CD4-positive, alpha-beta T cell treated with Interleukin-21 for 1 hour (primary cell): Measurements from ENCODE around the gene VAV2.

Experiments
- DNase-seq: peaks from one replicate; pipeline ENCODE4 v3.0.0-alpha.2; 2020

The VAV2 gene

DNA sequence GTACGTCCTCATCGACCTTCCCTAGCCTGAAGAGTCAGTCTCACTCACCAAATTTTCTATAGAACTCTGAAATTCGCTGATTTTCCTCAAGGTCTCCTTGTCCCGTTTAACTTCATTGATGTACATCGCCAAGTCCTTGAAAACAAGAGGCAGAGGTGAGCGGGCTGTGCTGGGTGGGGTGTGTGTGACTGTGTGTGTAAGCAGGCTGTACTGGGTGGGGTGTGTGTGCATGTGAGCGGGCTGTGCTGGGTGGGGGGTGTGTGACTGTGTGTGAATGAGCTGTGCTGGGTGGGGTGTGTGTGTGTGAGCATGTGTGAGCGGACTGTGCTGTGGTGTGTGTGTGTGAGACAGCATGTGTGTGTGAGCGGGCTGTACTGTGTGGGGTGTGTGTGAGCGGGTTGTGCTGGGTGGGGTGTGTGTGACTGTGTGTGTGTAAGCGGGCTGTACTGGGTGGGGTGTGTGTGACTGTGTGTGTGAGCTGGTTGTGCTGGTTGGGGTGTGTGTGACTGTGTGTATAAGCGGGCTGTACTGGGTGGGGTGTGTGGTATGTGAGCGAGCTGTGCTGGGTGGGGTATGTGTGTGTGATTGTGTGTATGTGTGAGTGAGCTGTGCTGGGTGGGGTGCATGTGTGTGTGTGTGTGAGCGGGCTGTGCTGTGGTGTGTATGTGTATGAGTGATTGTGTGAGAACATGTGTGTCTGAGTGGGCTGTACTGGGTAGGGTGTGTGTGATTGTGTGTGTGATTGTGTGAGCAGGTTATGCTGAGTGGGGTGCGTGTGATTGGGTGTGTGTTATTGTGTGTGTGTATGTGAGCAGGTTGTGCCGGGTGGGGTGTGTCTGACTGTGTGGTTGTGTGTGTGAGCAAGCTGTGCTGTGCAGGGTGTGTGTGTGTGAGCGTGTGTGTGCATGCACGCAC is 200.1 kb downstream of the VAV2 start:
- DNase-seq = no peak

DNA sequence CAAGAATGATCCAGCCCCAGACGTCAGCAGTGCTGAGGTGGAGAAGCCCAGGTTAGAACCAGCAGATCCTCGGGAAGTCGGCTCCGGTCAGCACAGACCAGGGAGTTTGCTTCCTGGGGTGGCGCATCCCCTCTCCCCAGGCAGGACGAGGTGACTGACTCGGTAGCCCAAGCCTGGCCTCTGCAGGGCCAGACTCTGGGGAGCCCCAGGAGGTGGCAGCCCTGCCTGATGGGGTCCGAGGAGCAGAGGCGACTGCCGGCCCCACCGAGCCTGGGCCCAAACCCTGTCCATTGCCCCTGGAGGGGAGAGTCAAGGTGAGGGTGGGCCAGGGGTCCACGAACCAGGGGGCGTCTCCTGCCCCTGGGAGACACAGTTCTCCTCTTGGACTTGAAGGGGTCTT is 201.1 kb downstream of the VAV2 start:
- no peak for DNase-seq

DNA sequence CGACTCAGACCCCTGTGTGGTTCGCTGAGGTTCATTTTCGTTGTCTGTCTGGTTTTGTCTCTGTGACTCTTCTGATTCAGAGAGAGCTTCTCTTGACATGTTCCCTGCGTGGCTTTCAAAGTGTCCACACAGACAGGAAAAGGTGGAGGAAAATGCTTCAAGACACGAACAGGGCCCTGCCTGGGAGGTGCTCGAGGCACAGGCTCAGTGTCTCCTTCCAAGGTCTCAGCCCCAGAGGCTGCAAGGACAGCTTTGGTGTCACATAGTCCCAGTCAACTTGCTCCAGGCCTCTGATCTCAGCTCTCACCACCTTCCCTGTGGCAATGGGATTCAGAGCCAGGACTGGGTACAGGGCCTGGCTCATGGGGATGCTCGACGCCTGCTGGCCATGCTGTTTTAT is 202.3 kb downstream of the VAV2 start:
- DNase-seq = no peak

DNA sequence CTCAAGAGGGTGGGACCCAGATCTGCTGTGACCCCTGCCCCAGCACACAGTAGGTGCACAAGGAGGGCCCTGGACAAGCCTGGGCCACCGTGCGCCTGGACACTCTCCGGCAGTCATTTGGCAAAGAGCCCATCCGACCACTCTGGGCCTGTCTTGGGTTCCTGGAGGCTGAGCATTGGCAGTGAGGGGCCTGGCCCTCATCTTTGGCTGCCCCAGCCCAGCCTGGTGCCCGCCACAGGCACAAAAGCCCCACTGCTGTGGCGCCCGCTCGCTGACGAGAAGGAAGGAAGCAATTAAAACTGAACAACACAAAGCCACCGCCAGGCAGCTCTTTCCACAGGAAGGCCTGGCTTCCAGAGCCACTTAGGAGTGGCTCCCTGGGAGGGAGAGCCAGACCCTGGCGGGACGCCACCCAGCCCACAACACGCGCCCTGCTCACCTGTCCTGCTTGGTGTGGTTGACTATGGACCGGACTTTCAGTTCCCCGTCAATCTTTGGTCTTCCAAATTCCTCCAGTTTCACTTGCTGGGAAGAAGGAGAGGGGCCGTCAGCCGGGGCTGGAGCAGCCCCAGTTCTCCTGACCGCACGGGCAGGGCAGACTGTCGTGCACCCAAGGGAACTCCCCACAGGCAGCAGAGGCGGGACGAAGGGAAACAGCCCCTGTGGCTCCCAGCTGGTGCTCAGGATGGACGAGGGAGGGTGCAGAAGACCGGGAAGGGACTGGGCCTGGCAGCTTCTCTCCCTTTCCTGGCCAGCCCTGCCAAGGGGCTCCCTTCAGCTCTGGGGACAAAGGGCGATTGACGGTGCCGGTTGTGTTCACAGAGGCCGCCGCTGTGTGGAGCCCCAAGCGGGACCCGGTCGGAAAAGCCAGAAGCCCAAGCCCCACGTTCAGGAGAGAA is 203.1 kb downstream of the VAV2 start:
- no peak for DNase-seq

DNA sequence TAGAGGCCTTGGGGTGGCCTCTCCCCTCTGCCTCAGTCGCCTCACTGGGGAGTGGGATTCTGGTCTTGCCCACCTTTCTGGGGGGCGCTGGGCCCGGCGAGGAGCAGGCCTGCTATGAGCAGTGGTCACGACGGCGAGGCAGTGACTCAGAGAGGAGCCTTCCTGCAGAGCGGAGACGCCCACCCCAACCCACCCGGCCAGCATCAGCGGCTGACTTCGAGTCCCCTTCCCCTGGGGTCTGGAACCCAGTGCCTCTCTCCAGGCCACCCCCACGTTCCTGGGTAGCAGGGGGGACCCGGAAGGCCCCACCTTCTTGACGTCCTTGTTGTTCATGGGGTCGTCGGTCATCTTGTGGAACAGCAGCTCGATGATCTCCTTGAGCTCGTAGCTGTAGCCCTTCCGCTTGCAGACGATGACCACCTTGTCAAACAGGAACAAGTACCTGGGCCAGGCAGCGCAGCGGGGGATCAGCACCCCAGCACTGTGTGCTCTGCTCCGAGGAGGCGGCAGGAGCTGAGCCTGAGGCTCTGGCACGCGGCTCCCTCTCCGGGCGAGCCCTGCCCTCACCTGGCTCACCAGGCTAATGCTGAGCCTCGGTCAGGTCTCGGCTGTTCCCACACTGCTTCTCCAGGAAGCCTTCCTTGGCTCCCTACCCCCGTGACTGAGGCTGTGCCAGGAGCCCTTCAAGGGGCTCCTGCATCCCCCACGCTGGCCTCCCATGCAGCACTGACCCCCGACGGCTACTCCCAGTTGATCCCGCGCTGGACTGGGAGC is 203.9 kb downstream of the VAV2 start:
- DNase-seq = no peak

DNA sequence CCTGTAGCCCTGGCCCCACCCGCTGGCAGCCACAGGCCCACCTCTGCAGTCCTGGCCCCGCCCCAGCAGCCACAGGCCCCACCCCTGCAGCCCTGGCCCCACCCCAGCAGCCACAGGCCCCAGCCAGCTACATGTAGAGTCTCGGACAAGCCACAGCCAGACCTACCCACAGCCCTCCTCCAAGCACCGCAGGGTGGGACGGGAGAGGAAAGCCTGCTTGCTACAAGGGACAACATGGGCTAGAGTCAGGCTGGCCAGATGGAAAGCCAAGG is 204.4 kb downstream of the VAV2 start:
- no peak for DNase-seq

DNA sequence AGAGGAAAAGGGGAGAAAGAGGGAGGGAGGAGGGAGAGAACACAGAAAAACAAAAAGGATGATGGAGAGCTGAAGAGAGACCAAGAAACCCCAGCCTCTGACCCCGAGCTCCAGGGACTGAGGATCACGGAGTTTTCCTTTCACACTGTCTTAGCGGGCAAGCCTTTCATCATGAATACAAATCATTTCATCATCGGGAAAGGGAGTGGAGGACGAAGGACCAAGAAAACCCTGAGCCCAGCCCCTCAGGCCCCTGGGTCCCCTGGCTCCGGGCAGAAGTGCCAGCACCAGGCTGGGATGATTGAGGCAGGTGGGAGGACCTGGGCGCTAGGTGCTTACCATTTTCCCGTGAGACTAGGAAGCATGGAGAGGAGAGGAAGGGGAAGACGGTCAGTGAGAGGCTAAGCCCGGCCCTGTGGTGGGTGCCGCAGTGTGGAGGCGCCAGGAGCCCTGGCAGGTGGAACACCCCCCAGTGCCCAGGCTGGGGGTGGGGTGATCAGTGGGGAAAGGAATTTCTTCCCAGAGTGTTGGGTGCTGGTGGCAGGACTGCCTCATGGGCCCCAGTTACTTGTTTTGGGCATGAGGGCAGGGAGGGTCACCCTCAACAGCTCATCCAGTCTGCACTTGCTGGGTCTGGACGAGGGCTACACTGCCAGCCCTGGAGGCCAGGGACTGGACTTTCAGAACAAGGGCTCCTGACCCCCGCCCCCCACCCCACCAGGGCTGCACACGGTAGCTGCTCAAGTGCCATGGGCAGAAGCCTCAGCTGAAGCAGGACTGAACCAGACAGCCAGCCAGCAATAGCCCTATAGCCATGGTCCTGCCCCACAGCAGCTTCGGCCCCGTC is 205.0 kb downstream of the VAV2 start:
- no peak for DNase-seq

DNA sequence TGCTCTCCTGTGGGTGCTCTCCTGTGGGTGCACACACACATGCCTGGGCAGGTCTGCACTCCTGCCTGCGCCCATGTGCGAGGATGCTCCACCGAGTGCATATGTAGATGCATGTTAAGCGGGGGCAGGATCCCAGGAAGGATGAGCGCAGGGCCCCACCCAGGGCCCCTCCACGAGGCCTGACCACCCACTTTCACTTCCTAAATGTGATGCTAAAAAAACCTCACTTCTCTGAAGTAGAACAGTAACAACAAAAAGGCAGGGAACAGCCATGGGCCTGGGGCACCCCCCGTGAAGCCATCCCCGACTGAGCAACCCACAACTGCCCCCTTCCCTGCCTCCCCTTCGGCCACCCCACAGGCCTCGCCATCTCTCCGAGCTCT is 205.8 kb downstream of the VAV2 start:
- no peak for DNase-seq

DNA sequence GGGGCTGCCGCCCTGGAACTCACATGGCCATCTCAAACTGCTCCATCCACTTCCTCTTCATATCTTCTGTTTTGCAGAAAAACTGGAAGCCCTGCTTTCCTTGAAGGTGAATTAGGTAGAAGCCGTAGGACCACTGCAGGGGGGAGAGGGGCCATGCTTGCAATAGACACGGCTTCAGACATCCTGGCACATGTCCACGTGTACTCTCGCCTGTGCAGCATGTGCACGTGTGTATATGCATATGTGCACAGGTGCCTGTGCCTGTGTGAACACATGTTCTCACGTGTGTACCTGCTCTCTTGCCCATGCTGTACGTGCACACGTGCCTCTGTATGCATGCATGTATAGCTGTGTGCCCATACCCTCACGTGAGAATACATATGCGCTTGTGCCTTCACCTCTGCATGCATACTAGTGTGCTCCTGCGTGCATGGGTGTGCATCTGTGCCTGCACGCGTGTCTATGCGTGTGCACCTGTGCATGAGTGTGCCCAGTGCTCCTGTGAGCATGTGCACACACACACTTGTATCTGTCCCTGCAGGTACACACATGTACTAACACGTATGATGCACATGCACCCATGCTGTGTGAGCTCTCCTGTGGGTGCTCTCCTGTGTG is 206.3 kb downstream of the VAV2 start:
- DNase-seq = no peak

DNA sequence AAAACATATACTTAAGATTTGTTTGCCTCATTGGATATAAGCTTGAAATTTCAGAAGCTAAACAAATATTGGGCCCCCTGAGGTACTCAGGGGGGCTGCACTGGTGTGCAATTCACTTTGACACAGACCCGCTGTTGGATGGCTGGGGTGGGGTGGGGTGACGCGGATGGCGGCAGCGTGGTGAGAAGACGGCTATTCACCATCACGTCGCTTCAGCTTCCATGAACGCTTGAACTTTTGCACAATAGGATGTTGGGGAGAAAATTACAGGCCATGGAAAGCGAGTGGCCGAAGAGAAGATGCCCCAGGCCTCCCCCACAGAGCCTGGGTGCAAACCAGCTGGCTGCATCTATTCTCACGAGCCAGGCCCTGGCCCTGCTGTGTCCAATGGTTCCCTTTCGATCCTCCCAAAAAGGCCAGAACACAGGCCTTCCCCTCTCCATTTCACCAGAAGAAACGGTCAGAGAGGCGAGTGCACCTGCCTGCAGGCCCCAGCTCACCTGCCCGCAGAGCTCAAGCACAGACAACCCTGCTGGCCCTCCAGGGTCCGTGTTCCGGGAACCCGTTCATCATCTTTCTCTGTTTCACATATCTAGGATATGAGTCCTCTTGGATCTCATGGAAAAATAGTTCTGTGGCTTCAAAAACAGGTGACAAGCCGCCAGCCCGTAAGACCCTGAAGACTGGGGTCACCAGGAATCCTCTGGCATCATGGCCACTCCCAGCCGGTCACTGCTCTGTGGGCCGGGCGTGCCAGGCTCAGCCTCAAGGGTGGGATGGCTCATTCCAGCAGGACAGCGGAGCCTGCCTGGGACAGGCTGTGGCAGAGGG is 207.2 kb downstream of the VAV2 start:
- no peak for DNase-seq

DNA sequence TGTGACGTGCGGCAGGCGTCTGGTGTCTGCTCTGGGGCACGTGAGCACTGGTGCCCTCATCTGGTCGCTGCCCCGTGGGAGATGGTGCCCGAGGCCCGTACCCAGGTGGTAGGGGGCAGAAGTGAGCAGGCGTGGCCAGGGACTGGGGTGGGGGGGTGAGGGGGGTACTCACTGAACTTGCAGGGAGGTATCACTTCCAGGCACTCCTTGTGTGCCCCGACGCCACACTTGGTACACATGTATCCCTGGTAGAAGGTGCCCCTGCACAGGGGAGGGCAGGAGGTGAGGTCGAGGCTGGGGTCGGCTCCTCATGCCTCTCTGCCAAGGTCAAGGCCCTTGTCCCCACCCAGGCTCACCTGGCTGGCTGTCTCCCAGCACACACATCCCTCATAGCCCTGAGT is 208.8 kb downstream of the VAV2 start:
- no peak for DNase-seq

DNA sequence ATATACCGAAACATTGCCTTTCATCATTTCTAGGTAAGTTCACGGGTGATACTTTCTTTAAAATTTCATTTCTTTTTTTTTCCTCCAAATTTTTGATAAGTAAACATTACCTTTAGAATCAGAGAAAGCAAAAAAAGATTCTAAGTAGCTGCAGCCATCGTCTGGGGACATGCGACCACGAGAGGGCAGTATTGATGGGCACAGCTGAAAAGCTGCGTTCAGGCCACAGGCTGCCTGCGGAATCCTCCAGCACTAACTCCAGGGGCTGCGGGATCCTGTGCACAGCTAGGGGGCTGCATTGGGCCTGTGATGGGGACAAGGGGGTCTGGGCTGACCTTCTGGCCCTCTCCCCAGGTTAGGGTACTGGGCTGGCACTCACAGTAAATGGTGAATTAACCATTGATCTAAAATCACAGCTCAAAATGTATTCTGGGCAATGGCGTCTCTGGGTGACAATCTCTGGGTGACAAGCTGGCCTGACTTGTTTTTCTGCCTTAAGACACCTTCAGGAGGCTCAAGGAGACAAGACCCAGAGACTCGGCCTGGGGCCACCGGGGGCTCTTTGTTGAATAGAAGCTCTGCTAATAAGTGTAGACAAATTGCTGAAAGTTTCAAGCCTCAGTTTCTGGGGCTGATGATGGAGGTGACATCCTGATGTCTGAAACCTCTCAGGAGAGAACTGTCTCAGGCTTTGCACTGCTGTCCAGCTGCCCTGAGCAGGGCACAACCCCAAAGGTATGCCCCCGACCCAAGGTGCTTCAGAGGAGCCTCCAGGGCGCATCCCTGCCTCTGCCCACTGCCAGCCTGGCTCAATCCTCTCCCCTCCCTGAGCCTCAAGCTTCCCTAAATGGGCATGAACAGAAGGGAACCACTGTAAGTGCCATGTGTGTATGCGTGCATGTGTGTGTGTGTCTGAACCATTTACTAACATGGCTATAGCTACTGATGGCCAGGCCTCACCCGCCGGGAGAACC is 209.7 kb downstream of the VAV2 start:
- DNase-seq = peak; percentile 62

DNA sequence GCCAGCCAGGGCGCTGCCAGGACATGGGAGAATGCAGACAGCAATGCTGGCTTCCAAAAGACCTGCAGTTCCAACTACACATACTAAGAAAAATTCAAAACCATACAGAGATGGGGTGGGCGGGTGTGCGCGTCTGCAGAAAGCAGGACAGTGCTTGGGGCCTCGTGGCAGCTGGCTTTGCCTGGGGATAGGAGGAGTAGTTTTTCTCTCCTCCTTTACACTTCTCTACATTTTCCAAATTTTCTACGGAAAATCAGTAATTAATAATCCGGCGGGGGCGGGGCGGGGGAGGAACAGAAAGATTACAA is 210.3 kb downstream of the VAV2 start:
- no peak for DNase-seq

DNA sequence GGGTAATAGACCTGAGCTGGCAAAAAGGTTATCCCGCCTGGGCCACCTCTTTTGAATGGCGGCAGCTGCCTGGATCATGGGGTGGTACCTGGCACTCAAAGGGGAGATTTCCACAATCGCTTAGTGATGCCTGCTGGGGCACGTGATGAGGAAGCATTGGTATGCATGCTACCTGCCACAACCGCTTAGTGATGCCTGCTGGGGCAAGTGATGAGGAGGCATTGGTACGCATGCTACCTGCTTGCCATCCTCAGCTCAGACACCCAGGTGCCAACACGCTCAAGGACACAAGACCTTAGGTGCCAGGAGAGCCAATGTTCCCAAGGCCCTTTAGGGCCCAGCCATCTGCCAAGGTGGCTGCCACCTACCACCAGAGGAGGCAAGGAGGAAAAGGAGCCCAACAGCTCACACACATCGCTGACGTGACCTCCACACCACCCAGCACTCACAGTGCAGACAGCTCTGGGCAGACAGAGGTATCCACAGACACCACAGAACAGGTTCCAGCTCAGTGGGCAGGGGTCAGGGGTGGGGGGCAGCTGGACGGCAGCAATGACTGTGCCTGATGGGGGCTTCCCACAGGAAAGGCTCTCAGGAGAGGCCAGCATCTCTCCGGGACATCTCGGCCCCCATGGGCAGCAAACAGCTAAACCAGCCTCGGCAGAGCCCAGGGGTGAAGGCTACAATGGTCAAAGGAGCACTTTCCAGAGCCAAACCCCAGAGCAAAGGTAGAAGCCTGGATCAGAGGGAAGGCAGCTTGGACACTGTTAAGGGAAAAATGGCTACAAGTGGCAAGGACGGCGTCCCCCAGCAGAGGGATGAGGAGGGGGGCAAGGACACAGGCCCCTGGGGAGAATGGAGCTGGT is 210.9 kb downstream of the VAV2 start:
- DNase-seq = no peak

DNA sequence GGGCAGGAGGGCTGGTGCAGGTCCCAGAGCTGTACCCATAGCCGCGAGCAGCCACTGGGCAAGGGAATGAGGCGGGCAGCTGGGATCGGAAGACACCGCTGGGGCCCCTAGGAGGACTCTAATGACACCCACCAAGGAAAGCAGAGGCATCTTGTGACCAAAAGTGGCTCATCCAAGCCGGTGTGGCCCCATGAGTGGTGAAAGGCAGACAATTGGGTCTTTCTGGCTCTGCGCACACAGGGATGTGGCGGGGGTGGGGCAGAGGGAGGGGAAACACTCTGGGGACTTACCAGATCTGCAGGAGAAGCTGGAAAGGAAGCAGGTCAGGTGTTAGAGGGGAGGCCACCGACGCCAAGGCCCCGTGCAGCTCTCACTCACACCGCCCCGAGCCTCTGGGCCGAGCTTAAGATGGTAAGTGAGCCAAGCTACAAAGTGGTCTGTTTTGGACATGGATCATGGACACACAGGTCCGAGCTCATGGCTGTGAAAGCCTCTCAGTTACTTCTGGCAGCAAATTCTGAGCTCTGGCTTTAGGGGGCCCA is 211.6 kb downstream of the VAV2 start:
- no peak for DNase-seq

DNA sequence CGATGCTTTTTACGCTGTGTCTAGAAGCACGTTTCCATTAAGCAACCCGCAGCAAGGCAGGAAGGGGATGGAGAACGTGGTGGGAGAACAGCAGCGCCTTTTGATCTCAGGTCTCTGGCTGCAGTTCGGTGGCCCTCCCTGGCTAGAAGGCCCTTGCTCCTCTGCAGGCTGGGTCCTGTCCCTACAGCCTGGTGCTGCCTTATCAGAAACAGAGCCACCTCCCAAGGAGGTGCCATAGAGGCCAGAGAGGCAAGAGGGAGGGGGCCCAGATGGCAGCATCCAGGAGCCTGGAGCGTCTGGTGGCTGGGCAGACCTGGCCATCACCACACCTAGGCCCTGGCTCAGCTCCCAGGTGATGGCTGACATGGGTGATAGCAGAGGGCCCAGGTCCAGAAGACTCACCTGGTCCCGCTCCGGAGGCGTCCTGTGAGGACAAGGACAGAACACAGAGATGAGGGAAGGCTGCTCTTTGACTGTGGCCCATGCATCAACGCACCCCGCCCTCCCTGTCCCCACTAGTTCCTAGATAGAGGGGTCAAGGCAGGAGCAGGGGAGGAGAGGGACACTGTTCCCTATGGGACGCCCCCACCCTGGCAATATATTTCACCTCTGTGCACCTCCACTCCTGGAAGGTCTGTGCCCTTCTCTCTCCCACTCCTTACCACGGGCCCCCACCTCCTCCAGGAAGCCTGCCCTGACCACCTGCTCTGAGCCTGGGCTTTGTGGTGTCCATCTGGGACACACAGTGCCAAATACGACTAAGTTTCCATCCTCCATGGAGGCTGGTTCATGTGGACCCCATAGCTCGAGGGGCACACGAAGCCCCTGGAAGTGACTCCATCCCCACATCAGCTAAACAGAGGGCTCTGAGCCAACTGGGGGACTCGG is 212.4 kb downstream of the VAV2 start:
- no peak for DNase-seq

DNA sequence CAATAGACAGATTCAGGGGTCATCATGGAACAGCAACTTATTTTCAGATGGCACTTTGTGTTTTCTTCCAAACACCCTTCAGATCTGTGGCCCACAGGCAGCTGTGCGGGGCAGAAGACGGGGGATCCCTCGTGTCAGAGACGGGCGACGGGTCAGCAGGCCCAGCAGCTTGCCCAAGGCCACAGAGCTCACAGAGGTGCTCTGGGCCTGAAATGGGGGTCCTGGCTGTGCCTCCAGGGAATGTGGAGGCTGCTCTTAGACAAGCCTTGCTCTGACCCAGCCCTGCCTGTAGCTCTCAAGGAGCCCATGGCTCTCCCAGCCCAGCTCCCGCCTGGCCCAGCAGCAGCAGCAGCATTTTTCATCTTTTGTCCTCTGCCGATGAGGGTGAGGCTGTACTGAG is 213.0 kb downstream of the VAV2 start:
- DNase-seq = no peak
